H1 (cell line): ENCODE data around the gene SNX3. TPM values are rescaled to one million over a fixed set of nuclear protein-coding genes. Genes with fewer than 3 reads are reported as not detected.

ENCODE experiments used
- polyA plus RNA-seq, 7 experiments: library from polyadenylated mRNA; depleted of rRNA in 3 of 7; stranded (reverse) in 5 of 7; unstranded in 2 of 7; fragments of >200 nt in 5 of 7; fragments of 200-250 nt in 2 of 7; gene quantifications; 1 replicate in 5 of 7; 2 replicates in 1 of 7; 4 replicates in 1 of 7; pipeline versions ENCODE4 v1.2.1 to v1.2.3, GENCODE V29; 2011 to 2013; ENCODE audit warnings: missing spikeins in 2 of 7, mixed read lengths in 2 of 7
- small RNA-seq: library from polyadenylated mRNA; stranded (forward); fragments of <200 nt; extraction: miRNeasy Mini kit (QIAGEN cat#:217004); gene quantifications from one replicate; pipeline ENCODE3, GENCODE V24; 2013; ENCODE audit not compliant: insufficient read depth
- total RNA-seq: library from RNA; stranded (reverse); fragmentation: NEBNext Ultra II Directional; extraction: Animal tissue kit (Norgen Biotek cat#: 25700); gene quantifications from 2 replicates; pipeline ENCODE4 v1.2.1, GENCODE V29; 2021

Gene SNX3
- total and polyA plus RNA-seq, 2 of the 8 experiments (the other 6 are each of a cell fraction or from before 2014, with no cell fraction given), result 72.5 to 150 TPM

Small RNA genes lying within 50 kb of the gene (small RNA-seq; reads per million reads assigned to genes)
- gene RNA5SP212 (not detected), gene RNU6-1144P (not detected), gene Z98742.2 (not detected)

Other genes starting within 250 kb of the SNX3 start
- gene OSTM1, start 186.3 kb downstream of the SNX3 start, total RNA-seq, result 26.1 and 30.3 TPM in 2 replicates
- 17.7 and 26.1 TPM in 2 replicates for gene OSTM1, start 186.3 kb downstream of the SNX3 start, polyA plus RNA-seq (2011; rRNA removed)
- gene NR2E1, start 95.0 kb downstream of the SNX3 start, total RNA-seq, result not detected in 2 replicates
- not detected in 2 replicates for gene NR2E1, start 95.0 kb downstream of the SNX3 start, polyA plus RNA-seq (2011; rRNA removed)
- 5.7 and 7.8 TPM in 2 replicates for gene AFG1L, start 34.0 kb upstream of the SNX3 start, total RNA-seq
- gene AFG1L, start 34.0 kb upstream of the SNX3 start, polyA plus RNA-seq (2011; rRNA removed), result 0.98 and 1.2 TPM in 2 replicates